HuH-7.5 (cell line): ENCODE data around the gene ILRUN.
A peak's percentile ranks its signal among the peaks of the same experiment; 100 is the strongest.
"Not testable (repeated sequence)": the region's sequence is repeated elsewhere in the genome, so short reads cannot be mapped to it uniquely, and the experiment has no call there.

ENCODE experiments used
- DNase-seq: peaks from one replicate; pipeline ENCODE4 v3.0.0; 2011; ENCODE audit warnings: low spot score

The ILRUN gene

DNA sequence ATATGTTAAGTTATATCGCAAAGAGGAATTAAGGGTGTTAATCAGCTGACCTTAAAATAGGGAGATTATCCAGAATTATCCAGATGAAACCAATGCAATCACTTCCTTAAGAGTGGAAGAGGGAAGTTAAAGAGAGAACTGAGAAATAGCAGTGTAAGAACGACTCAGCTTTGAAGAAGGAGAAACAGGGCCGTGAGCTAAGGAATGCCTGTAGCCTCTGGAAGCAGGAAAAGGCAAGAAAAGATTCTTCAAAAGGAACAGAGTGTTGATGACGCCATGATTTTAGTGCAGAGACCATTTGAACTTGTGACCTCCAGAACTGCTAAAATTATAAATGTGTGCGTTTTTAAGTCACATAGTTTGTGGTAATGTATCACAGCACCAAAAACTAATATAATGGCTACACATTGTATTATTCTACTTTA lies 32.7 kb downstream of the ILRUN start:
- DNase-seq: no peak

DNA sequence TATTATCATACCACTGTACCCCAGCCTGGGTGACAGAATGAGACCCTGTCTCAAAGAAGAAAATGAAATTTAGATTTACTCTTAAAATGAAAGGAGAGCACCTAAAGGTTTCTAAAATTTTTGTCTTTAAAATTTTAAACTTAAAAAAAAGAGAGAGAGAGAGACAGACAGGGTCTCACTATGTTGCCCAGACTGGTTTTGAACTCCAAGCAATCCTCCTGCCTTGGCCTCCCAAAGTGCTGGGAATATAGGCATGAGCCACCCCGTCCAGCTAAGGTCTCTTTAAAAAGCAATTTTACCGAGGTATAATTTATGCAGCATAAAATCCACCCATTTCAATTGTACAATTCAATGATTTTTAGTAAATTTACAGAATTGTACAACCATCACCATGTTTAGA lies 33.2 kb downstream of the ILRUN start:
- no peak for DNase-seq

DNA sequence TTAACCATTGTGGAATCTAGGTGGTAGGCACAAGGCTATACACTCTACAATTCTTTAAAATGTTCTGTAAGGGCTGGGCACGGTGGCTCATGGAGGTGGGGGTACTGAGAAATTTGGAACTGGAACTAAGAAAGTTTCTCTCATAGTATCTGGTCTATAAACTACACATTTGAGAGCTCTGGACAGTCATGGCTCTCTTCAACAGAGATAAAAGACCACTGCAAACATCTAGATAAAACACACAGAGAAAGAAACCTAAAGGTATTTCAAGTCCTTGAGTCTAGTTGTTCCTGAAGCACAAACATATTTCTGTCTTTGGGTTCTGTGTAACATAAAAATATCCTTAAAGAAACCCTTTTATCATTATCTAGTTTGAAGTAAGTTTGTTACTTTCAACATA lies 35.2 kb downstream of the ILRUN start:
- no peak for DNase-seq

DNA sequence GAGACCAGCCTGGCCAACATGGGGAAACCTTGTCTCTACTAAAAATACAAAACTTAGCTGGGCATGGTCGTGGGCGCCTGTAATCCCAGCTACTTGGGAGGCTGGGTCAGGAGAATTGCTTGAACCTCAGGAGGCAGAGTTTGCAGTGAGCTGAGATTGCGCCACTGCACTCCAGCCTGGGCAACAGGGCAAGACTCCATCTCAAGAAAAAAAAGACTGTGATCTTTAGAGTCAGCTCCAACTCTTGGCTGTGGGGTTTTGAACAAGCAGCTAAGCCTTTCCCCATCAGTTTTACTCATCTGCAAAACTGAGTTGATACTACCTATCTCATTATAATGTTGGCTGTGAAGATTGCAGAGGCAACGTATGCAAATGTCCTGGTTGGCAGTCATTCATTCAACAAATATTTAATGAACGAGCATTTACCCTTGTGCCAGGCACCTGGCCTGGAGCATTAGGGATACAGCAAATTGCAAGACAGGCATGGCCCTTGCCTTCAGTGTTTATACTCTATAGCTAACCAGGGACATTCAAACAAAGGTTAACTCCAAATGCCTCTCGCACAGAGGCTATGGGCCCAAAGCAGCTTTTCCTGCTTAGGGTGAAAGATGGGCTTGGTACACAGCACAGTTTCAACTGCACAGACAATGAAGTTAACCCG lies 37.8 kb downstream of the ILRUN start:
- no peak for DNase-seq

DNA sequence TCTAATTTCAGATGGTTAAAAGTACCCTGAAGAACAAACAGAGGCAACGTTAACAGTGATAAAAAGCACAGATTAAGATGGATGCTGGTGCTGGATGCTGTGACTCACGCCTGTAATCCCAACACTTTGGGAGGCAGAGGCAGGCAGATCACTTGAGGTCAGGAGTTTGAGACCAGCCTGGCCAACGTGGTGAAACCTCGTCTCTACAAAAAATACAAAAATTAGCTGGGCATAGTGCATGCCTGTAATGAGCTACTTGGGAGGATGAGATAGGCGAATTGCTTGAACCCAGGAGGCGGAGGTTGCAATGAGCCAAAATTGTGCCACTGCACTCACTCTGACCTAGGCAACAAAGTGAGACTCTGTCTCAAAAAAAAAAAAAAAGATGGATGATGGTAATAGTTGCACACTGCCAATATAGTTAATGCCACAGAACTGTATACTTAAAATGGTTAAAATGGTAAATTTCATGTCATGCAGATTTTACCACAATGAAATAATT lies 38.5 kb downstream of the ILRUN start:
- DNase-seq: not testable (repeated sequence)

GRCh38 chr6:34657307-34657978 lies 39.1 kb downstream of the ILRUN start:
- DNase-seq: peak; percentile 42

GRCh38 chr6:34657037-34657306 lies 39.6 kb downstream of the ILRUN start:
- no peak for DNase-seq

DNA sequence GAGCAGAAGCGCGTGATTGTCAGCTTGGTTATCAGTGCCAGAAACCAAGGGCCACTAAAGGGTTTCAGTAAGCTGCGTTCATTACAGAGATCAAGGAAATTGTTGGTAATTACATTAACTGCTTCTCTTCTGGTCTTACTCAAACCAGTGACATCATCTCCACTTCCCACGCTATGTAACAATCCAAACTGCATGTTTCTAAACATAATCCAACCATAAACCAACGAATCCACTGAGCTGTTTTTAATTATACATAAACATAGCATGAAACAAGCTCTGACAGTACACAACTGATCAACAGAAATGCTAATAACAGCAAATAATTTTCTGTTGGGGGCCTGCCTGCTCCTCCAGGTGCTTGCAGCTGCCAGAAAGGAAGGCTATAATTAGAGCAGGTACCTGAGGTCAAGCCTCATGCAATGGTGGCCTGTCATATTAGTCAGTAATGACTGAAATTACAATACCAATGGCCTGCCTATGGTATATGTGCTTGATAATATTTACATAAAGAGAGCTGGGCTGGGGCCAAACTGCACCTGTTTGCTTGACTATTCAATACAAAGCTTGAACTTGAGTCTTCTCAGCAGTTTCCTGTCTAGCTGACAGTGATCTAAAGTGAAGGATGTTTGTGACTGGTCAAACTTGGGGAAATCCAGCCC lies 40.1 kb downstream of the ILRUN start:
- DNase-seq: no peak

DNA sequence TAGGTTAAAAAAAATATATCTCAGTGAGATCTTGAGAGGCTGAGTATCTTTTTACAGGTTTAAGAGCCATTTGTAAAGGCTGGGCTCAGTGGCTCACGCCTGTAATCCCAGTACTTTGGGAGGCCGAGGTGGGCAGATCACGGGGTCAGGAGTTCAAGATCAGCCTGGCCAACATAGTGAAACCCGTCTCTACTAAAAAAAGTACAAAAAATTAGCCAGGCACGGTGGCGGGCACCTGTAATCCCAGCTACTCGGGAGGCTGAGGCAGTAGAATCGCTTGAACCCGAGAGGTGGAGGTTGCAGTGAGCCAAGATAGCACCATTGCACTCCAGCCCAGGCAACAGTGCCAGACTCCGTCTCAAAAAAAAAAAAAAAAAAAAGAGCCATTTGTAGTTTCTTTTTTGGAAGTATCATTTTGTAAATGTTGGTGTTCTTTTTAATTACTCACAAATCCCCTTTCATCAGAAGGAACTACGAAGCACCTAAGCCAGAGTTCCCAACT lies 40.6 kb downstream of the ILRUN start:
- not testable (repeated sequence) for DNase-seq

GRCh38 chr6:34654061-34654710 lies 42.4 kb downstream of the ILRUN start:
- DNase-seq: no peak

- no peak for DNase-seq
These were observed 44.3 kb downstream of the ILRUN start for GRCh38 chr6:34652263-34652662.

DNA sequence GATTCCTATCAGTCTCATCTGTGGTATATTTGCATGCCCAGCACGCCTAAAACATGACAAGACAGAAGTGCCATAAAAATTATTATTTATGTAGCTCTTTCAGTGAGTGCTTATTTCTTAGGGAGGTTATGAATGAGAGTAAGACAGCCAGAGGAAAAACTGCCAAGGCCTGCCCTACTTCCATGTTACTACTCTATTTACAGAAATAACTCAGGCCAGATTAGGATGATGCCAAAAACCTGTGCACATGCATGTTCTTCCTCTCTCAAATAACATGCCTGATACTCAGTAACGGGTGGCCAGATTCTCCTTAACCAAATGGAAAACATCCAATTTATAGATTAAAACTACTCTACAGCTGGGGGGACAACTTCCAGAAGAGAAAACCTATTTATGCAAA lies 45.7 kb downstream of the ILRUN start:
- no peak for DNase-seq

DNA sequence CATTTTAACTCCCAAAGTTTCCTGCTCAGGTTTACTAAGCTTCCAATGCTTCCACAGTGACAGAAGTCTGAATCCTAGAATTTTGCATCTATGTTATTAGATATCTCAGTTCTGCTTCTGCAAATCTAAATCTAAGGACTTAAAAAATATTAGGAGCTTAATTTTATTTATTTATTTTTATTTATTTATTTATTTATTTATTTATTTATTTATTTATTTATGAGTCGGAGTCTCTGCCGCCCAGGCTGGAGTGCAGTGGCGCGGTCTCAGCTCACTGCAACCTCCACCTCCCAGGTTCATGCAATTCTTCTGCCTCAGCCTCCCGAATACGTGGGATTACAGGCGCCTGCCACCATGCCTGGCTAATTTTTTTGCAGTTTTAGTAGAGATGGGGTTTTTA lies 46.3 kb downstream of the ILRUN start:
- DNase-seq: not testable (repeated sequence)

DNA sequence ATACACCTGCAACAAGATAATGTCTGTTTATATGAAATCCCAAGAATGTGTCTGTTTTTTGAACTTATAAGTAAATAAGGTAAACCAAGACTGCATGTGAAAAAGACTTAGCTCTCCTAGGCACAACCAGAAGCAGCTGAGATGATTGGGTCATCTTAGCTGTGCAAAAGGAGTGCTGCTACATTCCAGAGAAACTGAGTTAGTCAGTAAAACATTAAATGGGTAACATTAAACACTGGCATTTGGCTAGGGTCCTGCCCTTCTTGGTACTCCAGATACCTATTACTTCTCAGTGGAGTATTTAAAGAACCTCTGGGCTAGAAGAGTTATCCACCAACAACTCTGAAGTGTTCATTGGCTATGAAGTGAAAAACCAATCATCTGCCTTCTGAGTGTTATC lies 47.8 kb downstream of the ILRUN start:
- no peak for DNase-seq
